Measurements from ENCODE around the gene BMP10.

- no peak for TF ChIP-seq CTCF (conservative IDR thresholded peaks at IDR 0.05)
- TF ChIP-seq ZFX (IDR thresholded peaks at IDR 0.05) = no peak
Observed at GRCh38 chr2:68837861-68838341, 33.3 kb downstream of the BMP10 start.
